ENCODE data around the gene BARHL2.
A peak's percentile ranks its signal among the peaks of the same experiment; 100 is the strongest.

Gene BARHL2

DNA sequence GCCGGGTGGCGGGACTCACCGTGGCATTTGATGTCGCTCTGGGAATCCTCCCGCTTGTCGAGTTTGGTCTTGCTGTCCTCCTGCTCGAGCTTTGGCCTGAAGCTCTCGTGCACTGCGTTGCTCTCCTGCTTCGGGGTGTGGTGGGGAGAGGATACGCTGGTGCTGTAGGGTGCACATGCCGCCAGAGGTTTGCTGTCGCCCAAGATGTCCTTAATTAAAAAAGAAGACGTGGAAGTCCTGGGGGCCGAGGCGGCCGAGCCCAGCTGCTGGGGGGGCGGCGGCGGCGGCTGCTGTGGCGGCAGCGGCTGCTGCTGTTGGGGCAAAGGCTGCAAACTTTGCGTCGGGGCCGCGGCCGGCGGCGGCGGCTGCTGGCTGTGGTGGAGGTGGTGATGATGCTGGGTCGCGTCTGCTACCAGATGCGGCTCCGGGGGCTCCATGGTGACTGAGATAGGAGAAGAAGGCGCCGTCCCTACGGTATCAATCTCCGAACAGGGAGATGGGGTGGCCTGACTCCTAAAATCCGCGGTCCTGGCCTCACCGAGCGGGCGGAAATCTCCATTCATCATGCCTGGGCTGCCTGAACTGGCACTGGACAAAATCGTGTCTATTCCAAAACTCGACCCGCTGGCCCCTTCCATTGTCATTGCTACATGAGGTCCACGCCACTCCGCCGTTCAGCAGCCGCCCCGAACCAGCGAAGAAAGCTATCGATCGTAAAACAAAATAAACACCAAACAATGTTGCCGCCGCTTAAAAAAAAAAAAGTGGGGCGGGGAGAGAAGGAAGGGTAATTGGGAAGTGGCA, at the start of gene BARHL2:
BARHL2 (minus strand) TSS at position 751 of the 804 bp plus-strand sequence; CDS start at position 644, 107 bp downstream.
- Histone ChIP-seq H3K9me3 (ENCODE audit: control insufficient read depth, insufficient read depth, low read depth, low read length) (no peaks in the 10 kb centered on the region), H3K36me3 (ENCODE audit: control insufficient read depth in 2 of 2, insufficient read depth in 1 of 2, low read length in 2 of 2) (no peaks in the 10 kb centered on the region), H3K4me3 (ENCODE audit: low read depth, low read length) (peak within 1 kb of the TSS; percentile 67), H3K27ac (ENCODE audit: extremely low read depth, low read depth, low read length) (peak within 1 kb of the TSS; percentile 67; the same call in 1 of the 2 replicates), H3K4me1 (ENCODE audit: control insufficient read depth, insufficient read depth, low read length) (peaks cover 3% of the 10 kb centered on the region; the same call in 1 of the 2 replicates)
- ChIA-PET POLR2A (interaction anchor here (0.6 kb wide), 1 partner anchor 1262 kb away, joined by 6 read pairs; no protein-coding TSS in a partner anchor), CTCF (interaction anchor here (0.6 to 1.6 kb wide), 3 partner anchors 10 to 241 kb away, joined by 3 read pairs; no protein-coding TSS in a partner anchor)
- TF ChIP-seq SP7 (tag by site-specific recombination; IDR thresholded peaks at IDR 0.05), result no peak
- TF ChIP-seq GLIS1 (tag by site-specific recombination; IDR thresholded peaks at IDR 0.05), result no peak
- TF ChIP-seq ZFHX2 (tag by site-specific recombination; conservative IDR thresholded peaks at IDR 0.05), result no peak
- TF ChIP-seq ZBTB8A (tag by site-specific recombination; IDR thresholded peaks at IDR 0.05), result 0 out of 2 replicates have a peak, but pooled peaks have one; percentile 7
- TF ChIP-seq ZBTB20 (tag by site-specific recombination; IDR thresholded peaks at IDR 0.05), result peak; percentile 32; the same call in 1 of the 2 replicates
- TF ChIP-seq ZBTB17 (tag by site-specific recombination; IDR thresholded peaks at IDR 0.05), result peak; percentile 82
- no peak for TF ChIP-seq ZNF776 (tag by site-specific recombination; IDR thresholded peaks at IDR 0.05; ENCODE audit: borderline replicate concordance)
- TF ChIP-seq ZNF335 (tag by site-specific recombination; conservative IDR thresholded peaks at IDR 0.05), result peak; percentile 90
- no peak for TF ChIP-seq ZNF600 (tag by site-specific recombination; IDR thresholded peaks at IDR 0.05)
- TF ChIP-seq, protein P1, sequence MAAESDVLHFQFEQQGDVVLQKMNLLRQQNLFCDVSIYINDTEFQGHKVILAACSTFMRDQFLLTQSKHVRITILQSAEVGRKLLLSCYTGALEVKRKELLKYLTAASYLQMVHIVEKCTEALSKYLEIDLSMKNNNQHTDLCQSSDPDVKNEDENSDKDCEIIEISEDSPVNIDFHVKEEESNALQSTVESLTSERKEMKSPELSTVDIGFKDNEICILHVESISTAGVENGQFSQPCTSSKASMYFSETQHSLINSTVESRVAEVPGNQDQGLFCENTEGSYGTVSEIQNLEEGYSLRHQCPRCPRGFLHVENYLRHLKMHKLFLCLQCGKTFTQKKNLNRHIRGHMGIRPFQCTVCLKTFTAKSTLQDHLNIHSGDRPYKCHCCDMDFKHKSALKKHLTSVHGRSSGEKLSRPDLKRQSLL (tag by site-specific recombination; IDR thresholded peaks at IDR 0.05), result 0 out of 2 replicates have a peak, but pooled peaks have one; percentile 12
- TF ChIP-seq, protein P2, sequence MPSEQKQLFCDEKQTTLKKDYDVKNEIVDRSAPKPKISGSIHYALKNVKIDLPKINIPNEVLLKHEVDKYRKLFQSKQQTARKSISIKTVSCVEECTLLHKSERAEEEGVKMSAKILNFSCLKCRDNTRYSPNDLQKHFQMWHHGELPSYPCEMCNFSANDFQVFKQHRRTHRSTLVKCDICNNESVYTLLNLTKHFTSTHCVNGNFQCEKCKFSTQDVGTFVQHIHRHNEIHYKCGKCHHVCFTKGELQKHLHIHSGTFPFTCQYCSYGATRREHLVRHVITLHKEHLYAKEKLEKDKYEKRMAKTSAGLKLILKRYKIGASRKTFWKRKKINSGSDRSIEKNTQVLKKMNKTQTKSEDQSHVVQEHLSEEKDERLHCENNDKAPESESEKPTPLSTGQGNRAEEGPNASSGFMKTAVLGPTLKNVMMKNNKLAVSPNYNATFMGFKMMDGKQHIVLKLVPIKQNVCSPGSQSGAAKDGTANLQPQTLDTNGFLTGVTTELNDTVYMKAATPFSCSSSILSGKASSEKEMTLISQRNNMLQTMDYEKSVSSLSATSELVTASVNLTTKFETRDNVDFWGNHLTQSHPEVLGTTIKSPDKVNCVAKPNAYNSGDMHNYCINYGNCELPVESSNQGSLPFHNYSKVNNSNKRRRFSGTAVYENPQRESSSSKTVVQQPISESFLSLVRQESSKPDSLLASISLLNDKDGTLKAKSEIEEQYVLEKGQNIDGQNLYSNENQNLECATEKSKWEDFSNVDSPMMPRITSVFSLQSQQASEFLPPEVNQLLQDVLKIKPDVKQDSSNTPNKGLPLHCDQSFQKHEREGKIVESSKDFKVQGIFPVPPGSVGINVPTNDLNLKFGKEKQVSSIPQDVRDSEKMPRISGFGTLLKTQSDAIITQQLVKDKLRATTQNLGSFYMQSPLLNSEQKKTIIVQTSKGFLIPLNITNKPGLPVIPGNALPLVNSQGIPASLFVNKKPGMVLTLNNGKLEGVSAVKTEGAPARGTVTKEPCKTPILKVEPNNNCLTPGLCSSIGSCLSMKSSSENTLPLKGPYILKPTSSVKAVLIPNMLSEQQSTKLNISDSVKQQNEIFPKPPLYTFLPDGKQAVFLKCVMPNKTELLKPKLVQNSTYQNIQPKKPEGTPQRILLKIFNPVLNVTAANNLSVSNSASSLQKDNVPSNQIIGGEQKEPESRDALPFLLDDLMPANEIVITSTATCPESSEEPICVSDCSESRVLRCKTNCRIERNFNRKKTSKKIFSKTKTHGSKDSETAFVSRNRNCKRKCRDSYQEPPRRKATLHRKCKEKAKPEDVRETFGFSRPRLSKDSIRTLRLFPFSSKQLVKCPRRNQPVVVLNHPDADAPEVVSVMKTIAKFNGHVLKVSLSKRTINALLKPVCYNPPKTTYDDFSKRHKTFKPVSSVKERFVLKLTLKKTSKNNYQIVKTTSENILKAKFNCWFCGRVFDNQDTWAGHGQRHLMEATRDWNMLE (tag by site-specific recombination; conservative IDR thresholded peaks at IDR 0.05; ENCODE audit: low read depth), result no peak
- no peak for TF ChIP-seq ZNF654 (tag by site-specific recombination; IDR thresholded peaks at IDR 0.05; ENCODE audit: low read depth)
- TF ChIP-seq ZNF341 (tag by site-specific recombination; IDR thresholded peaks at IDR 0.05; ENCODE audit: low read depth), result peak; percentile 9; the same call in 1 of the 2 replicates
- TF ChIP-seq, protein P3, sequence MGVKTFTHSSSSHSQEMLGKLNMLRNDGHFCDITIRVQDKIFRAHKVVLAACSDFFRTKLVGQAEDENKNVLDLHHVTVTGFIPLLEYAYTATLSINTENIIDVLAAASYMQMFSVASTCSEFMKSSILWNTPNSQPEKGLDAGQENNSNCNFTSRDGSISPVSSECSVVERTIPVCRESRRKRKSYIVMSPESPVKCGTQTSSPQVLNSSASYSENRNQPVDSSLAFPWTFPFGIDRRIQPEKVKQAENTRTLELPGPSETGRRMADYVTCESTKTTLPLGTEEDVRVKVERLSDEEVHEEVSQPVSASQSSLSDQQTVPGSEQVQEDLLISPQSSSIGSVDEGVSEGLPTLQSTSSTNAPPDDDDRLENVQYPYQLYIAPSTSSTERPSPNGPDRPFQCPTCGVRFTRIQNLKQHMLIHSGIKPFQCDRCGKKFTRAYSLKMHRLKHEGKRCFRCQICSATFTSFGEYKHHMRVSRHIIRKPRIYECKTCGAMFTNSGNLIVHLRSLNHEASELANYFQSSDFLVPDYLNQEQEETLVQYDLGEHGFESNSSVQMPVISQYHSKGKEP (tag by site-specific recombination; IDR thresholded peaks at IDR 0.05), result no peak
- no peak for TF ChIP-seq ZNF530 (tag by site-specific recombination; IDR thresholded peaks at IDR 0.05; ENCODE audit: low read depth)
- peak; percentile 57 for TF ChIP-seq ZBTB26 (tag by site-specific recombination; optimal IDR thresholded peaks at IDR 0.05)
- no peak for TF ChIP-seq ZNF610 (tag by site-specific recombination; IDR thresholded peaks at IDR 0.05; ENCODE audit: borderline replicate concordance)
- no peak for TF ChIP-seq ZNF513 (tag by site-specific recombination; IDR thresholded peaks at IDR 0.05)
- TF ChIP-seq ZNF555 (tag by site-specific recombination; conservative IDR thresholded peaks at IDR 0.05), result no peak
- TF ChIP-seq GLIS2 (tag by site-specific recombination; IDR thresholded peaks at IDR 0.05), result peak; percentile 64

Measured in HEK293 (cell line).